Naive B cell (primary cell): ENCODE measurements around the gene CNTN4. TPM values are rescaled to one million over a fixed set of nuclear protein-coding genes. Genes with fewer than 3 reads are reported as not detected.

Source experiments
- ATAC-seq, 2 donors: fragments of 150-1000 bp; cut with Tn5 transposase; 2 replicates each; pipeline ENCODE4 v1.10.0; 2021; ENCODE audit warnings: low read depth in 2 of 2, mild to moderate bottlenecking in 2 of 2, moderate library complexity in 2 of 2
- DNase-seq: peaks from one replicate; pipeline ENCODE4 v3.0.0; 2022
- H3K27ac Mint-ChIP-seq, 6 donors: one replicate each; pipeline ENCODE4 v1.8.0; 2020 to 2022; ENCODE audit warnings: mild to moderate bottlenecking in 6 of 6, mixed read lengths in 6 of 6, moderate library complexity in 5 of 6, inconsistent platforms in 2 of 6
- H3K27me3 Mint-ChIP-seq, 3 donors: one replicate each; pipeline ENCODE4 v1.8.0; 2021 to 2022; ENCODE audit warnings: mixed read lengths in 3 of 3, mild to moderate bottlenecking in 1 of 3
- H3K36me3 Mint-ChIP-seq, 2 donors: one replicate each; pipeline ENCODE4 v1.8.0; 2020 to 2022; ENCODE audit warnings: mixed read lengths in 2 of 2, inconsistent platforms in 1 of 2, mild to moderate bottlenecking in 1 of 2
- H3K4me1 Mint-ChIP-seq, 3 donors: one replicate each; pipeline ENCODE4 v1.8.0; 2020 to 2022; ENCODE audit warnings: mixed read lengths in 3 of 3, inconsistent platforms in 1 of 3, mild to moderate bottlenecking in 1 of 3, moderate library complexity in 1 of 3
- H3K4me3 Mint-ChIP-seq, 8 donors: one replicate each; pipeline ENCODE4 v1.8.0; 2020 to 2022; ENCODE audit warnings: mild to moderate bottlenecking in 8 of 8, mixed read lengths in 8 of 8, moderate library complexity in 8 of 8, inconsistent platforms in 2 of 8
- H3K9me3 Mint-ChIP-seq, 7 donors: one replicate each; pipeline ENCODE4 v1.8.0; 2020 to 2022; ENCODE audit warnings: mixed read lengths in 7 of 7, mild to moderate bottlenecking in 5 of 7, inconsistent platforms in 2 of 7, moderate library complexity in 1 of 7
- polyA plus RNA-seq, 6 donors: library from polyadenylated mRNA; unstranded; fragments of 300-500 nt; fragmentation: Illumina TruSeq; gene quantifications; one replicate each; pipeline ENCODE4 v1.2.3, GENCODE V29; 2021; ENCODE audit warnings: low read depth in 6 of 6

CNTN4 gene
- polyA plus RNA-seq, 6 donors from 2014 or later, result not detected

DNA sequence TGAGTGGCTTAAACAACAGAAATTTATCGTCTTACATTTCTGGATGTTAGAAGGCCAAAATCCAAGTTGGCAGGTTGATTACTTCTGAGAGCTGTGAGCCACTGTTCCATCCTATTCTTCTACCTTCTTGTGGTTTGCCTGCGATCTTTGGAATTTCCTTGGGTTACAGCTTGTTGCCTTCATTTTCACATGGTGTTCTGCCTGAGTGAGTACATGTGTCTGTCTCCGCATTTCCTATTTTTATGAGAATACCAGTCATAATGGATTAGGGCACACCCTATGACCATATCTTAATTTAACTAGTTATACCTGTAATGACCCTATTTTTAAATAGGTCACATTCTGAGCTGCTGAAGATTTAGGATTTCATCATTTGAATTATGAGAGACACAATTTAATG is 294.3 kb downstream of the CNTN4 start:
- Mint-ChIP-seq H3K9me3 (peaks cover 0 to 13% (median 0%) of the 10 kb centered on the region in 7 donors), H3K36me3 (no peaks in the 10 kb centered on the region), H3K4me3 (no peak overlapping the region)

DNA sequence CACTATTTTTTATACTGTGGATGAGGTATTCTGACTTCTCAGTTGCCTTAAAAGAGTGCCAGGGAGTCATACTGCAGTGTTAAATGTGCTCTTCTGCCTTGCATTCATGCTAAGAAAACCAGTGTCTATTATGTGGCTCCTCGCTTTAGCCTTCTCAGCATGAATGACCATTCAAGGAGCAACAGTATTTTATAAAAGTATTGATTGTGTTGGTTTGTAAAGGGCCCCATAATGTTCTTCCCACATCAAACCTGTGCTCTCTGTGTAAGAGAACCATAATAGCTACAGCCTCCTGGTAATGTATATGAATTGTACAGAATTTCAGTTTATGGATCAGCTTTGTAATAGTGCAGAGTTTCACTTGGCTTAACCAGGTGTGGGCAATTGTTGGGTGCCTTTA is 316.4 kb downstream of the CNTN4 start:
- Mint-ChIP-seq H3K4me1 (no peaks in the 10 kb centered on the region), H3K27ac (no peak overlapping the region), H3K36me3 (no peaks in the 10 kb centered on the region), H3K27me3 (no peaks in the 10 kb centered on the region), H3K9me3 (no peaks in the 10 kb centered on the region), H3K4me3 (no peak overlapping the region)
- DNase-seq (no peak), ATAC-seq (no peak)

More for the DNA sequence above, 294.3 kb downstream of the CNTN4 start:
- Mint-ChIP-seq H3K27ac (no peak overlapping the region), H3K4me1 (no peaks in the 10 kb centered on the region), H3K27me3 (no peaks in the 10 kb centered on the region)
- ATAC-seq (no peak), DNase-seq (no peak)

DNA sequence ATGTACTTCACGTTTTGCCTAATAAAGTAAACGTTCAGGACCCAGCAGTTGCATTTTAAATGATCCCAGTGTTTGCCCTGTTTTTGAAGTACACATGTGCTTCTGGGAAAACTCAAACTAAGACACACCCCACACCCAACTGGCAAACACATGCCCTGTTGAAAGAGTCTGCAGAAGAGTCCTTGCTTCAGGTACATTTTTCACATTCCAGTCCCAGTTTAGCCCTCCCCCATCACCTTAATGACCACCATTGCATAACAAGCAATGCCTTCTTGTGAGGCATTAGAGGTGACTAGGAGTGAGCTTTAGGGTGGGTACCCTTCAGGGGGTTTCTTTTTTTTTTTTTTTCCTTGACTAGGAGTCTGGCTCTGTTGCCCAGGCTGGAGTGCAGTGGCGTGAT is 322.3 kb downstream of the CNTN4 start:
- Mint-ChIP-seq H3K36me3 (no peaks in the 10 kb centered on the region), H3K27ac (no peak overlapping the region), H3K27me3 (no peaks in the 10 kb centered on the region), H3K4me1 (no peaks in the 10 kb centered on the region), H3K9me3 (peaks cover 2 to 15% (median 8%) of the 10 kb centered on the region in 7 donors), H3K4me3 (no peak overlapping the region)
- no peak for DNase-seq
- ATAC-seq, result no peak

DNA sequence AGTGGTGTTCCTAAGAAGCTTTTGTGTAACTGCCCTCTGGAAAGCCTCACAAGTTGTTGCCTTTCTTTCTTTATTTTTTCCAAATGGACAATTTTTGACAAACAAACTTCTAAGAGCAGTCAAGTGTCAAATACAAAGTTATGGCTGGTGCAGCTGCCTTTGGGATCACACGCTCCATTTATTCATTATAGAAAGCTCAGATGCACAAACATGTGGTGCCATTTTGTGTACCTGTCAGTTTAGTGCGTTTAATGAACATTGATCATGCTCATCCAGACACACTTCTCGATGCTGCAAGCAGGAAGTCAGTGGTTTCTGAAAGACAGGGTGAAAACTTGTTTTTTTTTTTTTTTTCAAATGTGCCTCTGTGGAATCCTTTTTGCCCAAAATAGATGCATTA is 324.5 kb downstream of the CNTN4 start:
- Mint-ChIP-seq H3K4me3 (no peak overlapping the region), H3K27ac (no peak overlapping the region), H3K36me3 (no peaks in the 10 kb centered on the region), H3K27me3 (no peaks in the 10 kb centered on the region), H3K9me3 (peaks cover 7 to 21% (median 14%) of the 10 kb centered on the region in 7 donors), H3K4me1 (no peaks in the 10 kb centered on the region)
- ATAC-seq, result no peak
- no peak for DNase-seq

DNA sequence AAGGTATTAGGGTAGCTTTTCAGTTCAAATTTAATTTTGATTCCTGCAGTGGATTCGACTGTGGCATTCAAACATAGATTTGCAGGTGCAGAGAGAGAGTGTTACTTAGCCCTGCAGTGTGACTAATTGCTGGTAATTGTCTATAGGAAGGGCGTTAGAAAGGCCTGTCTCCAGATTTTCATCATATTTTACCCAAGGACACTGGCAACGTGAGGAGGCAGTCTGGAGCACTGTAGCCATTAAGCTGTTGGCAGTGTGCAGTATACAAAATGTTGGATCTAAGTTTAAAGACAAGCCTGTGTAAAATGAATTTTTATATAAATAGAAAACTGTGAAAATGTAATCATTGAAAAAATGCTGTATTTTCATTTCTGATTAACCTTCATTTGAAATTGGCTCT is 342.9 kb downstream of the CNTN4 start:
- Mint-ChIP-seq H3K4me1 (no peaks in the 10 kb centered on the region), H3K27ac (no peak overlapping the region), H3K36me3 (no peaks in the 10 kb centered on the region), H3K27me3 (no peaks in the 10 kb centered on the region), H3K9me3 (peaks cover 0 to 4% (median 0%) of the 10 kb centered on the region in 7 donors), H3K4me3 (no peak overlapping the region)
- DNase-seq (no peak), ATAC-seq (no peak)

DNA sequence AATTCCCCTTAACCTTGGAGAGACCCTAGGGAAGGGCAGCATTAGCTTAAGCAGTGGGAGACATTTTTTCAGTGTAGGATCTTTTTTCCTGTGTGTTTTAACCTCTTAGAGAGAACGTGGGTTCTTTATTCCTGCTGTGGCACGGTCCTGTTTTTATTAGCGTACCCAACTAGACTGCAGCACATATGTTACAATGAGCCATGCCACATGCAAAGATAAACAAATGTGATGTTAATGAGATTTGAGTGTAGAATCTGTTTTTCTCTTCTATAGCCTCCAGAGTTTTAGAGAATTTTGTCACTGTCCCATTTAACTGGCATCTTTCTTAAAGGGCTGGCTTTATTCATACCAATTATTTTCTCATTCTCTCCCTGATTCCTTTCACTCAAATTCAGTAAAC is 347.5 kb downstream of the CNTN4 start:
- no peak overlapping the region for H3K27ac Mint-ChIP-seq
- no peaks in the 10 kb centered on the region for H3K27me3 Mint-ChIP-seq
- no peak for ATAC-seq
- H3K36me3 Mint-ChIP-seq, result no peaks in the 10 kb centered on the region
- H3K4me3 Mint-ChIP-seq, result no peak overlapping the region
- no peak for DNase-seq
- H3K4me1 Mint-ChIP-seq, result no peaks in the 10 kb centered on the region
- peaks cover 0 to 3% (median 0%) of the 10 kb centered on the region in 7 donors for H3K9me3 Mint-ChIP-seq

DNA sequence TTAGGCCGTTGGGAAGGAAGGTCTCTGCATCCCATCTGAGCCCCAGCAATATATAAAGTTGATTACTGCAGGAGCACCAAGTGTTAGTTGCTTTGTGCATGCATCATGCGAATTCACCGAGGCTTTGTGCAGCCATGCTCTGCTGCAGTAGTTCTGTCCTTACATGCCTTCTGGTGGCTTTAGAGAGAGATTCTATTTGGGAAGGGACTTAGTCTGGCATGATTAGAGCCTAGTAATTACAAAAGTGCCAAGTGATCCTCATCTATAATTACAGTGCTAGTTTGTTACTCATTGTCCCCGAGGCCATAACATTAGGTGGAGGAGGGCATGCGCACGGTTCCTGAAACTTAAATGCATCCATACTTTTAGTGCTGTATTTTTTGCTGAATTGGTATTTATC is 353.6 kb downstream of the CNTN4 start:
- Mint-ChIP-seq H3K27me3 (no peaks in the 10 kb centered on the region), H3K4me3 (no peak overlapping the region), H3K27ac (no peak overlapping the region), H3K9me3 (peaks cover 0 to 2% (median 0%) of the 10 kb centered on the region in 7 donors), H3K4me1 (no peaks in the 10 kb centered on the region), H3K36me3 (no peaks in the 10 kb centered on the region)
- ATAC-seq, result no peak
- DNase-seq, result no peak

DNA sequence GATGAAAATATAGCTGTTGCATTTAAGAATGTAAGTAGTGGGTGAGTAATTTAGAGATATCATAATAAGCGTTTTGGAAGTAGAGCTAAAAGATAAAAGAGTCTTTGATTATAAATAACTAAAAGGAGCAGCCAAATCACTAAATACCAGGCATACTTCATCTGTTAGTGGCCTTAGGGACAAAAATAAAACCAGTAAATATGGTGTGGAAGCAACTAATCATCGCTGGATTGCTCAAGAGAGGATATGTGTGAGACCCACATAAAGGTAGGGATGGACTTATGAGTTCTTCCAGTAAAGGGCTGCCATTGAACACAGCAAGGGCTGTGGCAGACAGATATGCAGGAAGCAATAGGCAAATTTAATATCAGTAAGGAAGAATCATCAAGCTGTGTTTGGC is 356.2 kb downstream of the CNTN4 start:
- H3K27me3 Mint-ChIP-seq, result no peaks in the 10 kb centered on the region
- no peaks in the 10 kb centered on the region for H3K4me1 Mint-ChIP-seq
- no peak overlapping the region for H3K27ac Mint-ChIP-seq
- ATAC-seq (no peak), DNase-seq (no peak)
- H3K9me3 Mint-ChIP-seq, result peaks cover 0 to 2% (median 0%) of the 10 kb centered on the region in 7 donors
- H3K36me3 Mint-ChIP-seq, result no peaks in the 10 kb centered on the region
- H3K4me3 Mint-ChIP-seq, result no peak overlapping the region

DNA sequence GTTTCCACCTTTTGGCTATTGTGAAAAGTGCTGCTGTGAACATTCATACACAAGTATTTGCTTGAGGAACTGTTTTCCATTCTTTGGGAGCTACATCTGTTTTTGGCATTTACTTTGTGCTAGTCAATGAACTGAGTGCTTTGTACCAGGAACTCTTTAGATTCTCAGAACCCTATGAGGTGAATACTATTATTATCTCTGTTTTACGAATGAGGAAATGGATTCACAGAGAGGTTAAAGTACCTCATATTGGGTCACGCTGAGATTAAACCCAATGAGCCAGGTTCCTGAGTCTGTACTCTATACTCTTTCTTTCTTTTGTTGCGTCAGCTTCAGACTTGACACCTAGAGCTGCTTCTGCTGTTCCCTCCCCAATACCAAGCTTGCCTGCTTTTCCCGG is 358.1 kb downstream of the CNTN4 start:
- Mint-ChIP-seq H3K27me3 (no peaks in the 10 kb centered on the region), H3K4me1 (no peaks in the 10 kb centered on the region)

DNA sequence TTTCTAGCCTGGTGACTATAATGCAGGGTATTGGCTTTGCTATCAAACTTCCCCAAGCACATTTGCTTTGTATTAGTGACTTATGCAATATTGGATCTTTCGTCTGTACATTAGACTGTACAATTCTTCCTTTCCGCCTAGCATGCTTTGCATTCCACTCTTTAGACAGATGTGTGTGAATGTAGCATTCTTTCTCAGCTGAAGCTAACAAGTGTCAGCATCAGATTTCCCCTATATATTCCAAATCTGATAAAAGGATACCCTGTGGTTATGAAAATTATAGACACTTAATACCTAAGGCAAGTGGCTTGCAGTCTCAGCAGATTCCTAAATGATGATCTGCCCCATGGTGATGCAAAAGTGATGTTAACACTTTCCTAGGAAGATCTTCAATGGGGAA is 360.1 kb downstream of the CNTN4 start:
- H3K27me3 Mint-ChIP-seq, result no peaks in the 10 kb centered on the region
- DNase-seq, result no peak
- no peak for ATAC-seq
- H3K9me3 Mint-ChIP-seq, result peaks cover 0 to 3% (median 0%) of the 10 kb centered on the region in 7 donors
- H3K27ac Mint-ChIP-seq, result no peak overlapping the region
- H3K4me3 Mint-ChIP-seq, result no peak overlapping the region
- H3K4me1 Mint-ChIP-seq, result no peaks in the 10 kb centered on the region
- no peaks in the 10 kb centered on the region for H3K36me3 Mint-ChIP-seq

More for the DNA sequence above, 358.1 kb downstream of the CNTN4 start:
- no peaks in the 10 kb centered on the region for H3K36me3 Mint-ChIP-seq
- no peak overlapping the region for H3K4me3 Mint-ChIP-seq
- no peak for DNase-seq
- ATAC-seq, result no peak
- H3K9me3 Mint-ChIP-seq, result peaks cover 0 to 2% (median 0%) of the 10 kb centered on the region in 7 donors
- no peak overlapping the region for H3K27ac Mint-ChIP-seq

DNA sequence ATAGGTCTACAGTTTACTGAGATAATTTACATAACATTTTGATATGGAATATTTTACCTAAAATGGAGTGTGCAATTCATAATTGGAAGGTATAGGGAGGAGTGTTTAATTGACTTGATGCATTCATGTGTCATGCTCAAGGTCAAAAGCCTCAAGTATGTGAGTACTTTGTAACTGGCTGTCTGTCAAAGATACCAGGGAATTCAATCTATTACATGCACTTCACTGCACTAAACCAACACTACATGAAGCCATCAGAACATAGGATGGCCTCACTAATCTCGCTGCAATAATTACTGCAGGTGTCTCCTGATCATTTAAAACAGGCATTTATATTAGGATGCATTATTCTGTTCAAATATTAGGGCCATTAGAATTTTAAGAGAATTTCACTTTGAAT is 367.2 kb downstream of the CNTN4 start:
- H3K4me1 Mint-ChIP-seq, result no peaks in the 10 kb centered on the region
- H3K36me3 Mint-ChIP-seq, result no peaks in the 10 kb centered on the region
- H3K27me3 Mint-ChIP-seq, result no peaks in the 10 kb centered on the region
- DNase-seq (no peak), ATAC-seq (no peak)
- peaks cover 0 to 5% (median 0%) of the 10 kb centered on the region in 7 donors for H3K9me3 Mint-ChIP-seq
- H3K27ac Mint-ChIP-seq, result no peak overlapping the region
- H3K4me3 Mint-ChIP-seq, result no peak overlapping the region

DNA sequence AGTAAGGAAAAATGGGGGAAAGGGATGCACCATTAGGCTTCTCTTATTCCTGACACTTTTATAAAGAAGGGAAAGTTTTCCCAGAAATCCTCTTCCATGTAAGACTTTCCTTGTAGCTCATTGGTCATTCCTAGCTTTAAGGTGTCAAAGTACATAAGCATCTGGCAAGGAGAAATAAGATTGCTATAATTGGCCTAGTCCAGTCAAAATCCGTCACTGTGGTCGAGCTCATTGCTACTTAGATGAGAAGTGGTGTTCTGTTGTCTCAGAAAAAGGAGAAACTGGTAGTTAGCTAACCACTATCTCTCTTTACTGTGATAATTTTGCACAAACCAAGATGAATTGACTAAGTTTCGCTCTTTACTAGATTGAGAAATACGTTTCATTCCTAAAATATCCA is 370.1 kb downstream of the CNTN4 start:
- peaks cover 0 to 8% (median 2%) of the 10 kb centered on the region in 7 donors for H3K9me3 Mint-ChIP-seq
- H3K4me3 Mint-ChIP-seq, result no peak overlapping the region
- ATAC-seq (no peak), DNase-seq (no peak)
- H3K36me3 Mint-ChIP-seq, result no peaks in the 10 kb centered on the region
- H3K4me1 Mint-ChIP-seq, result no peaks in the 10 kb centered on the region
- no peaks in the 10 kb centered on the region for H3K27me3 Mint-ChIP-seq
- H3K27ac Mint-ChIP-seq, result no peak overlapping the region

DNA sequence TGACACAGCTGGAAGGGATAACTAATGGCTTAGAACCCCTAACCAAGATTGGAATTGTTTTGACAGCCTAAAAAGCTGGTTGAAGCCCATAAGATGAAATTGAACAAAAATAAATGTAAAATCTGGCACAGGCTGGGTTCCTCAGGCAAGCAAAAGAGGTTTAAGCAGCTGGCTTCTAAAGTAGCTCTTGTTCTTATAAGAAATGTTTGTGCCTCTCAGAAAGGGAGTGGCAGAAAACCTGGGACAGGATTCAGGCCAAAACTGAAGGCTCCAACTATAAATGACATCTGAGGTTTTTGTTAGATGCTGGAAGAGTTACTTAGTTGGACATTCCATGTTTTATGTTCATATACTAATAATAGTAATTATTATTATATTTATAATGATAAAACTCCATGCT is 378.3 kb downstream of the CNTN4 start:
- H3K9me3 Mint-ChIP-seq, result peaks cover 3 to 11% (median 8%) of the 10 kb centered on the region in 7 donors
- H3K27me3 Mint-ChIP-seq, result no peaks in the 10 kb centered on the region
- DNase-seq (no peak), ATAC-seq (no peak)
- no peak overlapping the region for H3K27ac Mint-ChIP-seq
- no peaks in the 10 kb centered on the region for H3K36me3 Mint-ChIP-seq
- H3K4me1 Mint-ChIP-seq, result no peaks in the 10 kb centered on the region
- no peak overlapping the region for H3K4me3 Mint-ChIP-seq

DNA sequence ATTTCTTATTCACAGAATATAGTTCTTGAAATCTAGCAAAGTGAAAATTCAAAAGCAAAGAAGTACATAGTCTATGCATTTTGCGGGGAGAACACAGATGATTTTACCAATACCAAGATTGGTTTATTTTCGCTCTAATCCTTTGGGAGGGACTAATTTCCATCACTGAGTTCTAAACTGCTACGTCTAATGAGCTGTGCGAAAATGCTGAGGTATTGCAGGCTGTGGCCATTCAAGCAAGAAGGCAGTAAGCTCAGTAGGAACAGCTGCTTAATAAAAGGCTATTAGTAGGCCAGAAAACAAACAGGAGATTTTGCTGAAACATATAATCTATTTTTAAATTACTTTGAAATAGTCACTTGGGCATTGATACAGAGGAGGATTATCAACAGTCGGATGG is 379.0 kb downstream of the CNTN4 start:
- ATAC-seq, result no peak
- H3K27ac Mint-ChIP-seq, result no peak overlapping the region
- no peaks in the 10 kb centered on the region for H3K4me1 Mint-ChIP-seq
- no peaks in the 10 kb centered on the region for H3K36me3 Mint-ChIP-seq
- H3K4me3 Mint-ChIP-seq, result no peak overlapping the region
- DNase-seq, result no peak
- H3K27me3 Mint-ChIP-seq, result no peaks in the 10 kb centered on the region
- H3K9me3 Mint-ChIP-seq, result peaks cover 4 to 11% (median 8%) of the 10 kb centered on the region in 7 donors
